Epithelial cell of esophagus (primary cell): Measurements from ENCODE around the gene AURKAIP1.

Experiments
- DNase-seq: peaks from one replicate; pipeline ENCODE4 v3.0.0; 2010; ENCODE audit warnings: low read depth
- H3K4me3 ChIP-seq: 2 replicates; pipeline ENCODE4 v1.5.1; 2011; ENCODE audit warnings: mild to moderate bottlenecking, low read length, control low read depth
- CTCF ChIP-seq: IDR thresholded peaks from 2 replicates; pipeline ENCODE4 v1.5.1; 2011; ENCODE audit warnings: low read depth, mild to moderate bottlenecking, low read length, control low read depth, inconsistent platforms; ENCODE audit not compliant: insufficient read depth; ENCODE audit errors: missing control alignments

AURKAIP1 gene

DNA sequence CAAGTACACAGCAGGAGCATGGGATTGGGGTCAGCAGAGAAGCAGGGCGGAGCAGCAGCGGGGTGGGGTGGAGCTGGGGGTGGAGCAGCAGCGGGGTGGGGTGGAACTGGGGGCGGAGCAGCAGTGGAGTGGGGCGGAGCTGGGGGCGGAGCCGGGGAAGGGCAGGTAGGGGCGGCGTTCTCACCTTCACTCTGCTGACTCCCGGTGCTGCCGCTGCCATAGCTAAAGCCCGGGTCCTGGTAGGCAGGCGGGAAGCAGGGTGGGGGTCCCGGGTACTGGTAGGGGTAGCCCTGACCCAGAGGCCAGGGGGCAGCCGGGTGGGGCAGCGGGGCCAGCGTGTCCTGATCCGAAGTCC lies 37.2 kb downstream of the AURKAIP1 start:
- no peak overlapping the region for H3K4me3 ChIP-seq
- peak; percentile 77 for DNase-seq
- no peak for TF ChIP-seq CTCF

DNA sequence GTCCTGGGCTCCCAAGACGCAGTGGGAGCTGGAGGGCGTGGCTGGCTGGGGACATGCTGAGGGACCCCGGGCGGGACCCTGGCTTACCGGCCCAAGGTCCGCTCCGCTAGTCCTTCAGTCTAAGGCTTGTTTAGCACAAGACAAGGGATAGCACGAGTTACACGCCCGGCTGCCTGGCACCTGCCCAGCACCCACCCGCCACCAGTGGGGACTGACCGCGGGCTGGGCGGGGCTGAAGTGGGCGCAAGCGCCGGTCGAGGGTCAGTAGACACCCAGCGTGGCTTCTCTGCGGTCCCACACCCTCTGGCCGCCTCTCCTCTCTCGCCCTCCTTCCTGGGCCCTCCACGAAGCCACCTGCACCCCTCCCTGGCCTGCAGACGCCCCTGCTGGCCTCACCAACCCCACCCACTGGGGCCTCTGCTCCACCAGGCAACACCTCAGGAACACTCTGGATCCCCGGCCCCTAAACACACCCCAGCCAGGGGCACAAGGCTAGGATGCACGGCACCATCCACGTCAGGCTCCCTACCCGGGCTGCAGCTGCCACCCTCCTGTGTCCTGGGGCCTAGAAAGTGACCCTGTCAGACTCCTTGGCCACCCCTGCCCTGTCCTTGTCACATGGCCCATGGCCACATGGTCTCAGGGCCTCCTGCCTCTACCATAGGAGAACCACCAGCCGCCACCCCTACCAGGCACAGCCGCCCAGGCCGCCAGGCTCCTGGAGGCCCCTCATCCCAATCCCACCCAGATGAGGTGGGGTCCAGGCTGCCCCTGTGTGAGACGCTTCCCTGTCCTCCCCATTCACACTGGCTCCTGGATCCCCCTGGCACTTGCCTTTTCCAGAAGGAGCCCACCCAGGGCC lies 37.8 kb downstream of the AURKAIP1 start:
- no peak overlapping the region for H3K4me3 ChIP-seq
- DNase-seq = no peak
- no peak for TF ChIP-seq CTCF

DNA sequence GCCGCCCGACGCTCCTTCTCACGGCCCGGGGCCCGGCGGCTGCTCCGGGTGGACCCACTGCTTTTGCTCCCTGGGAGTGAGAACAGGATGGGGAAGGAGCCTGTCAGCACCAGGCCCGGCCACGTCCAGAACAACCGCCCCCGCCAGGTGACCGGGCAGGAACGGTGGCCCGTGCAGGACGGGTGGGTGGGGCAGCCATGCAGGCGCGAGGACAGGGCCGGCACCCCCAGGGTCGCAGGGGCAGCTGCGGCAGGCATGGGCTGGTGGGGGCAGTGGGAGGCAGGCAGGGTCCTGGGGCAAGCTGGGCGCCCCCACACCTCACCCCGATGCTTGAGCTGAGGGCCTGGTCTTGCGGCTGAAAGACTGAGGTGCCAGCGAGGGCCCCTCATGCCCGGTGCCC lies 38.6 kb downstream of the AURKAIP1 start:
- no peak for DNase-seq
- no peak overlapping the region for H3K4me3 ChIP-seq
- no peak for TF ChIP-seq CTCF

GRCh38 chr1:1335792-1336248 lies 39.2 kb downstream of the AURKAIP1 start:
- no peak for TF ChIP-seq CTCF
- H3K4me3 ChIP-seq = no peak overlapping the region
- no peak for DNase-seq

DNA sequence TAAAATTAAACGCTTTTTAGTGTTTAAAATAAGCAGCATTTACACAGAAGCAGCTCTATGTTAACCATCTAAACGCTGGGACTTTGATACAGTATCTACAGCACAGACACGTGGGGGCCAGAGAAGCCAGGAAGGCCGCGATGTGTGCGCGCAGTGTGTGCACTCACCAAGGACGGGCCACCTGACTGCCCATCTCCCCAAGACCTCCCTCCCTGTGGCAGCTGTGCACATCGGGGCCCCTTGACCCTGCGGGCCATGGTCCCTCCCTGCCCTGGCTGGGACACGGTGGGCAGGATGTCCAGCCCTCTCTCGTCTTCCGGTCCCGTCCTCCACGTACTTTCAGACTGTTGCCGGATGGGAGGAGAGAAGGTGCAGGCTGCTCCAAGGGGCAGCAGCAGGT lies 39.7 kb downstream of the AURKAIP1 start:
- no peak for TF ChIP-seq CTCF
- no peak for DNase-seq
- no peak overlapping the region for H3K4me3 ChIP-seq

DNA sequence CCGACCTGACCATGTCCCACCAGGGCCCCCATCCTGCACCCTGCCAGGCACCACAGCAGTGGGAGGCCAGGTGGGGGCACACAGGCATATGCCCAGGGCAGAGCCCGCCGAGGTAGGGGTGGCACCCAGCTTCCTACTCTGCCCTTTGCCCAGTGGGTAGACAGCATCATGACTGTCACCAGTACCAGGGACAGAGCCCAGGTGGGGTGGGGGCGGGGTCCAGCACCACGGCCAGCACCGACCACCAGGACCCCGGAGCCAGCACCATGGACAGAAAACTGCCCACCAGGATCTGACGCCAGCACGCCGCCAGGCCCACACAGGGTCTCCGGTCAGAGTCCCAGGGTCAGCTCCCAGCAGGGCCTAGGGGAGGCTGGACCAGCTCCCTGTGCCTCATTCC lies 40.2 kb downstream of the AURKAIP1 start:
- H3K4me3 ChIP-seq = no peak overlapping the region
- DNase-seq = no peak
- TF ChIP-seq CTCF = no peak
